GM18502 (cell line): Measurements from ENCODE around the gene LAMA4.
"Not testable (repeated sequence)": the region's sequence is repeated elsewhere in the genome, so short reads cannot be mapped to it uniquely, and the experiment has no call there.

Source experiments
- ATAC-seq: cut with Tn5 transposase; IDR thresholded peaks from one replicate; pipeline ENCODE4 v1.9.1; 2021; ENCODE audit warnings: mild to moderate bottlenecking; ENCODE audit not compliant: unreplicated experiment, poor library complexity

The LAMA4 gene

GRCh38 chr6:112109262-112109661 is 145.1 kb downstream of the LAMA4 start:
- no peak for ATAC-seq

GRCh38 chr6:112106562-112106961 is 147.8 kb downstream of the LAMA4 start:
- ATAC-seq, result no peak

- ATAC-seq, result not testable (repeated sequence)
Measured at GRCh38 chr6:112106026-112106425, 148.3 kb downstream of the LAMA4 start.

- ATAC-seq, result no peak
Measured at GRCh38 chr6:112100561-112100960, 153.8 kb downstream of the LAMA4 start.

- ATAC-seq, result no peak
Measured at GRCh38 chr6:112096901-112097300, 157.5 kb downstream of the LAMA4 start.

- ATAC-seq, result no peak
Measured at GRCh38 chr6:112087916-112088315, 166.5 kb downstream of the LAMA4 start.

- ATAC-seq, result peak; percentile 98
Measured at GRCh38 chr6:112087136-112087911, 167.0 kb downstream of the LAMA4 start, which contains the start of the genes FAM229B and TUBE1. Gene FAM229B, plus strand, starts transcription at chr6:112087591. Its CDS starts 11,693 bp downstream, at chr6:112099284. Gene TUBE1, minus strand, starts transcription at chr6:112087482. Its CDS starts 48 bp downstream, at chr6:112087434.

- peak; percentile 28 for ATAC-seq
Measured at GRCh38 chr6:112086744-112087135, 167.6 kb downstream of the LAMA4 start.

GRCh38 chr6:112085286-112086065 is 168.9 kb downstream of the LAMA4 start:
- no peak for ATAC-seq

GRCh38 chr6:112081569-112081968 is 172.8 kb downstream of the LAMA4 start:
- ATAC-seq, result no peak

GRCh38 chr6:112066606-112067005 is 187.8 kb downstream of the LAMA4 start:
- no peak for ATAC-seq

GRCh38 chr6:112065426-112065986 is 188.9 kb downstream of the LAMA4 start:
- no peak for ATAC-seq

GRCh38 chr6:112062966-112063365 is 191.4 kb downstream of the LAMA4 start:
- no peak for ATAC-seq

GRCh38 chr6:112061605-112062004 is 192.8 kb downstream of the LAMA4 start:
- ATAC-seq, result no peak
